ENCODE measurements around the gene MLH1. TPM values are rescaled to one million over a fixed set of nuclear protein-coding genes. Genes with fewer than 3 reads are reported as not detected.

MLH1 gene
- total and polyA plus RNA-seq, 2 donors (not counting 1 experiment from before 2014, with no cell fraction given), result 34.4 to 62.3 TPM

GRCh38 chr3:37026851-37027250, 33.5 kb downstream of the MLH1 start:
- H3K4me1 ChIP-seq (ENCODE audit: control insufficient read depth, extremely low read depth, insufficient read depth, low read length), result peaks cover 2% of the 10 kb centered on the region
- no peak for DNase-seq (ENCODE audit: low read depth in 2 of 2)
- H3K36me3 ChIP-seq (ENCODE audit: control insufficient read depth, insufficient read depth, low read length), result peaks cover 14% of the 10 kb centered on the region
- H3K27me3 ChIP-seq (ENCODE audit: control insufficient read depth, insufficient read depth, low read length), result no peaks in the 10 kb centered on the region
- H3K9me3 ChIP-seq (ENCODE audit: control insufficient read depth, insufficient read depth, low read depth, low read length), result no peaks in the 10 kb centered on the region
- no peaks in the 10 kb centered on the region for H4K20me1 ChIP-seq (ENCODE audit: control insufficient read depth, extremely low read depth, insufficient read depth, low read length)
- H3K9ac ChIP-seq (ENCODE audit: insufficient read depth, low read length), result no peak overlapping the region
- no peaks in the 10 kb centered on the region for H3K79me2 ChIP-seq (ENCODE audit: control insufficient read depth, insufficient read depth, low read length)
- H2AFZ ChIP-seq (ENCODE audit: low read length), result no peak overlapping the region
- no peak overlapping the region for H3K4me3 ChIP-seq (replicated peaks in 1 of 4; ENCODE audit: control extremely low read depth in 1 of 4, insufficient read depth in 1 of 4, low read depth in 3 of 4, low read length in 4 of 4)
- TF ChIP-seq EZH2 (IDR thresholded peaks at IDR 0.05; ENCODE audit: low read length, missing control alignments), result no peak
- TF ChIP-seq CTCF (conservative IDR thresholded peaks at IDR 0.05 in 1 of 2, IDR thresholded peaks at IDR 0.05 in 1 of 2; ENCODE audit: low read depth in 1 of 2, low read length in 2 of 2), result no peak
- H3K27ac ChIP-seq (ENCODE audit: insufficient read depth, low read length), result no peak overlapping the region
- H3K4me2 ChIP-seq (ENCODE audit: extremely low read depth, insufficient read depth, low read length), result no peak overlapping the region

- H3K4me1 ChIP-seq (ENCODE audit: control insufficient read depth, extremely low read depth, insufficient read depth, low read length), result peaks cover 2% of the 10 kb centered on the region
- no peak for DNase-seq (ENCODE audit: low read depth in 2 of 2)
- no peak overlapping the region for H2AFZ ChIP-seq (ENCODE audit: low read length)
- H3K9me3 ChIP-seq (ENCODE audit: control insufficient read depth, insufficient read depth, low read depth, low read length), result no peaks in the 10 kb centered on the region
- peaks cover 9% of the 10 kb centered on the region for H3K36me3 ChIP-seq (ENCODE audit: control insufficient read depth, insufficient read depth, low read length)
- H3K4me2 ChIP-seq (ENCODE audit: extremely low read depth, insufficient read depth, low read length), result no peak overlapping the region
- TF ChIP-seq CTCF (conservative IDR thresholded peaks at IDR 0.05 in 1 of 2, IDR thresholded peaks at IDR 0.05 in 1 of 2; ENCODE audit: low read depth in 1 of 2, low read length in 2 of 2) (no peak), EZH2 (IDR thresholded peaks at IDR 0.05; ENCODE audit: low read length, missing control alignments) (no peak)
- H3K4me3 ChIP-seq (replicated peaks in 1 of 4; ENCODE audit: control extremely low read depth in 1 of 4, insufficient read depth in 1 of 4, low read depth in 3 of 4, low read length in 4 of 4), result no peak overlapping the region
- no peaks in the 10 kb centered on the region for H3K27me3 ChIP-seq (ENCODE audit: control insufficient read depth, insufficient read depth, low read length)
- H4K20me1 ChIP-seq (ENCODE audit: control insufficient read depth, extremely low read depth, insufficient read depth, low read length), result no peaks in the 10 kb centered on the region
- H3K27ac ChIP-seq (ENCODE audit: insufficient read depth, low read length), result no peak overlapping the region
- H3K9ac ChIP-seq (ENCODE audit: insufficient read depth, low read length), result no peak overlapping the region
- no peaks in the 10 kb centered on the region for H3K79me2 ChIP-seq (ENCODE audit: control insufficient read depth, insufficient read depth, low read length)
Measured at GRCh38 chr3:37028329-37028728, 35.0 kb downstream of the MLH1 start.

GRCh38 chr3:37029111-37029510, 35.8 kb downstream of the MLH1 start:
- Histone ChIP-seq H3K79me2 (ENCODE audit: control insufficient read depth, insufficient read depth, low read length) (no peaks in the 10 kb centered on the region), H3K9ac (ENCODE audit: insufficient read depth, low read length) (no peak overlapping the region), H3K4me3 (replicated peaks in 1 of 4; ENCODE audit: control extremely low read depth in 1 of 4, insufficient read depth in 1 of 4, low read depth in 3 of 4, low read length in 4 of 4) (no peak overlapping the region), H3K4me1 (ENCODE audit: control insufficient read depth, extremely low read depth, insufficient read depth, low read length) (peaks cover 2% of the 10 kb centered on the region), H3K27ac (ENCODE audit: insufficient read depth, low read length) (no peak overlapping the region), H4K20me1 (ENCODE audit: control insufficient read depth, extremely low read depth, insufficient read depth, low read length) (no peaks in the 10 kb centered on the region), H3K4me2 (ENCODE audit: extremely low read depth, insufficient read depth, low read length) (no peak overlapping the region), H2AFZ (ENCODE audit: low read length) (no peak overlapping the region), H3K9me3 (ENCODE audit: control insufficient read depth, insufficient read depth, low read depth, low read length) (no peaks in the 10 kb centered on the region), H3K36me3 (ENCODE audit: control insufficient read depth, insufficient read depth, low read length) (peaks cover 9% of the 10 kb centered on the region), H3K27me3 (ENCODE audit: control insufficient read depth, insufficient read depth, low read length) (no peaks in the 10 kb centered on the region)
- DNase-seq (ENCODE audit: low read depth in 2 of 2), result no peak
- no peak for TF ChIP-seq CTCF (conservative IDR thresholded peaks at IDR 0.05 in 1 of 2, IDR thresholded peaks at IDR 0.05 in 1 of 2; ENCODE audit: low read depth in 1 of 2, low read length in 2 of 2)
- no peak for TF ChIP-seq EZH2 (IDR thresholded peaks at IDR 0.05; ENCODE audit: low read length, missing control alignments)

Measured in fibroblast of lung (primary cell).